Stimulated activated naive B cell treated with anti-CD40 and anti-IgM and Interleukin-4, amounts not matched to agents 10 μg/mL and 1 μg/mL and 100 μg/mL, for 72 hours (primary cell): ENCODE data around the gene LGI1.

Experiments
- ATAC-seq, 2 donors: fragments of 150-1000 bp; cut with Tn5 transposase; replicated peaks; 2 replicates each; pipeline ENCODE4 v1.10.0; 2021; ENCODE audit warnings: moderate library complexity in 1 of 2
- DNase-seq: peaks from one replicate; pipeline ENCODE4 v3.0.0; 2021
- H3K27ac Mint-ChIP-seq: one replicate; pipeline ENCODE4 v1.8.0; 2022; ENCODE audit warnings: mild to moderate bottlenecking, mixed read lengths
- H3K27me3 Mint-ChIP-seq, 2 donors: one replicate each; pipeline ENCODE4 v1.8.0; 2022; ENCODE audit warnings: mixed read lengths in 2 of 2
- H3K36me3 Mint-ChIP-seq, 2 donors: one replicate each; pipeline ENCODE4 v1.8.0; 2022; ENCODE audit warnings: mixed read lengths in 2 of 2, mild to moderate bottlenecking in 1 of 2
- H3K4me1 Mint-ChIP-seq, 2 donors: one replicate each; pipeline ENCODE4 v1.8.0; 2022; ENCODE audit warnings: mixed read lengths in 2 of 2, mild to moderate bottlenecking in 1 of 2
- H3K4me3 Mint-ChIP-seq, 2 donors: one replicate each; pipeline ENCODE4 v1.8.0; 2022; ENCODE audit warnings: mild to moderate bottlenecking in 2 of 2, mixed read lengths in 2 of 2, moderate library complexity in 1 of 2
- H3K9me3 Mint-ChIP-seq, 2 donors: one replicate each; pipeline ENCODE4 v1.8.0; 2022; ENCODE audit warnings: mixed read lengths in 2 of 2, mild to moderate bottlenecking in 1 of 2

LGI1 gene

DNA sequence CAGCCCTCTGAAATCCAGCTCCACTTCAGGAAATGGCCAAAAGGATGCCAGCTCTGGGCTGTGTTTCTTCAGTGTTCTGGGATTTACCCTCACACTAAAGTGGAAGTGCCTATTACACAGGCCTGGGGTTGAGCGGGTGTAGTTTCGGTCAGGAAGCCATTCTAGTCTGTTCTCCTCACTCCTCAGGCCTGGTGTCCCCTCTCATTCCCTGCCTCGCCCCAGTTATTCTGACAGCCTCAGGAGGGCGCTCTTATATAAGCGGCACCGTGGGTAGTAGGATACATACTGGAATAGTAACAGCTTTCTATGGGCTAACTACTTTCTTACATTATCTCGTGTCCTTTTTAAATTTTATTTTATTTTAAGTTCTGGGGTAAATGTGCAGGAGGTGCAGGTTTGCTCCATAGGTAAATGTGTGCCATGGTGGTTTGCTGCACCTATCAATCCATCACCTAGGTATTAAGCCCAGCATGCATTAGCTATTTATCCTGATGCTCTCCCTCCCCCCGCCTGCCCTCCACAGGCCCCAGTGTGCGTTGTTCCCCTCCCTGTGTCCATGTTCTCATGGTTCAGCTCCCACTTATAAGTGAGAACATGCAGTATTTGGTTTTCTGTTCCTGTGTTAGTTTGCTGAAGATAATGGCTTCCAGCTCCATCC lies 12.2 kb upstream of the LGI1 start:
- no peak overlapping the region for H3K4me3 Mint-ChIP-seq
- no peaks in the 10 kb centered on the region for H3K9me3 Mint-ChIP-seq
- ATAC-seq: no peak
- H3K27me3 Mint-ChIP-seq: peaks cover 3 to 9% of the 10 kb centered on the region in 2 donors
- no peak overlapping the region for H3K27ac Mint-ChIP-seq
- peaks cover 19 to 41% of the 10 kb centered on the region in 2 donors for H3K4me1 Mint-ChIP-seq
- DNase-seq: no peak
- no peaks in the 10 kb centered on the region for H3K36me3 Mint-ChIP-seq

DNA sequence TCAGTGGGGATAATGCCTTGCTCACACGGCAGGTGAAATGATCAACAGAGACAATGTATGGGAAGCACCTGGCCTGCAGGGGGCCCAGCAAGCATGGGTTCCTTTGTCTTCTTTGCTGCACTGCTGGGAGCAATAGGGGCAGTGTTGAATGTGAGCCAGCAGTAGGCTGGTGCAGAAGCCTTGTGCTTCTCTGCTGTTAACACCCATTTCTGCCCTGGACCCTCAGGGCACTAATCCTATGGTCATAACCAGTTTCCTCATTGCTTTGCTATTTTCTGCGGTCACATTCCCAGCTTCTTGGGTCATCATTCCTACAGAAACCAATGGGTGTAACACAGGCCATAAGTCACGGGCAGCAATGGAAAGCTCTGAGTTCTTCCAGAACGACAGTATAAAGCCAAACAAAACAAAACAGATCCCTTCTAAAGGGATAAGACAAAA lies 10.9 kb upstream of the LGI1 start:
- peaks cover 21 to 45% of the 10 kb centered on the region in 2 donors for H3K4me1 Mint-ChIP-seq
- H3K27ac Mint-ChIP-seq: no peak overlapping the region
- H3K27me3 Mint-ChIP-seq: peaks cover 14 to 16% of the 10 kb centered on the region in 2 donors
- no peak for DNase-seq
- H3K4me3 Mint-ChIP-seq: no peak overlapping the region
- ATAC-seq: no peak
- H3K36me3 Mint-ChIP-seq: no peaks in the 10 kb centered on the region
- peaks cover 0 to 2% of the 10 kb centered on the region in 2 donors for H3K9me3 Mint-ChIP-seq

DNA sequence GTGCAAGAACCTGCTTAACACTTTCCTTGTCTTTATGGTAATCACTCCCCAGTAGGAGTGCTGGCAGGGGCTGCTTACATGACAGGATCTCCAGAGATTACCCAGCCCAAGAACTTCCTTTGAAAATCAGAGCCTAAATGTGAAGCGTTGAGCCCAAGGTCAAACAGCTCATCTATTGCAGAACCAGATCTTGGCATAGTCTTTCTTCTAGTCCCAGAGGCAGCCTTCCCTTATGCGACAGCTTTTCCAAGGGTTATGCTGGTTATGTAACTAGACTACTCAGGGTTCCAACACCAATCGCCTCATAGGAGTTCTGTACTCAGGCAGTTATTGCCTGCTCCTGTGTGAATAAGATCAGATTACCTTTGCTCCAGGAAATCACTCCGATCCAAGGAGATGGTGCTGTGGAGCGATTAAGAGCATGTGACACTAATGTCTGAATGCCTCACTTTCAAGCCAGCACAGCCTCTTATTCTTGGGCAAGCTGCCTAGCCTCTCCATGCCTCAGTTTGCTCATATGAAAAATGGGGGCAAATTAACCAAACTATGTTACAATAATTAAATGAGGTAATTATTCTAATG lies 8.4 kb upstream of the LGI1 start:
- peaks cover 28 to 38% of the 10 kb centered on the region in 2 donors for H3K27me3 Mint-ChIP-seq
- H3K27ac Mint-ChIP-seq: no peak overlapping the region
- no peak for DNase-seq
- no peaks in the 10 kb centered on the region for H3K36me3 Mint-ChIP-seq
- peaks cover 14 to 30% of the 10 kb centered on the region in 2 donors for H3K4me1 Mint-ChIP-seq
- no peak overlapping the region for H3K4me3 Mint-ChIP-seq
- no peak for ATAC-seq
- H3K9me3 Mint-ChIP-seq: peaks cover 0 to 2% of the 10 kb centered on the region in 2 donors

DNA sequence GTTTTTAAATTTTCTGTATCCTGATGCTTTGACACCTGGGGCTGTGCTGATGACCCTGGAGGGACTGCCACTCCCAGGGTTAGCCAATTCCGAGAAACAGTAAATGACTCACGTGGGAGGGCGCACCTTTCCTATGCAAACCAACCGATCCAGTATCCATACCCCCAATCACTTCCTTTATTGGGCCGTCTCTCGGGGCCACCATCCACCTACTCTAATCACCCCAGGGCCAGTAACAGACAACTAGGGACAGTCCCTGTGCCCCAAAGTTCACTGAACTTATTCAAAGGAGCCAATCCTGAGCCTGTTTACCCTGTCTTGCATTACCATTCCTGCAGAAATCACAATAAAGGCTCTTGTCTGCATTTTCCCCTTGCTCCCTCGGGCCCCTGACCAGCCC lies 6.6 kb upstream of the LGI1 start:
- H3K4me1 Mint-ChIP-seq: peaks cover 14 to 23% of the 10 kb centered on the region in 2 donors
- DNase-seq: peak; percentile 28
- peak; percentile 89 to 91 for ATAC-seq
- H3K27ac Mint-ChIP-seq: no peak overlapping the region
- peaks cover 0 to 2% of the 10 kb centered on the region in 2 donors for H3K9me3 Mint-ChIP-seq
- H3K36me3 Mint-ChIP-seq: no peaks in the 10 kb centered on the region
- H3K4me3 Mint-ChIP-seq: no peak overlapping the region
- H3K27me3 Mint-ChIP-seq: peaks cover 30 to 43% of the 10 kb centered on the region in 2 donors

DNA sequence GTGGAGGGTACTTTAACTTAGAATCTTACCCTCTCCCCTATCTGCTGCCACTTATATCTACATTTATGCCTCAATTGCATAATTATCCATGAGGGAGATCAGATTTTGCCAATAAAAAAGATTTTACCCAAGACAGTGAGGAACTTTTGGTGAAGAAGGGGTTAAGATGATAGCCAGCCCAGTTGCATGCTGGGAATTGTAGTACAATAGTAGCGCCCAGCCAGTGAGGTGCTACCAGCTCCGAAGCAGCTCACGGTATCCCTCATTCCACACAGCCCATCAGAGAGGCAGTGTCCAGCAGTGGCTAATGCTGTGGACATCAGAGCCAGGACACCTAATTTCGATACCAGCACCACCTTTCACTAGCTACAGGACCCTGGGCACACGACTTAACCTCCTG lies 5.9 kb upstream of the LGI1 start:
- Mint-ChIP-seq H3K9me3 (peaks cover 0 to 2% of the 10 kb centered on the region in 2 donors), H3K4me1 (peaks cover 15 to 18% of the 10 kb centered on the region in 2 donors), H3K27ac (no peak overlapping the region), H3K4me3 (peak overlapping the region; percentile 3 to 49), H3K27me3 (peaks cover 36 to 50% of the 10 kb centered on the region in 2 donors), H3K36me3 (no peaks in the 10 kb centered on the region)
- ATAC-seq: peak; percentile 66 to 68
- DNase-seq: no peak

DNA sequence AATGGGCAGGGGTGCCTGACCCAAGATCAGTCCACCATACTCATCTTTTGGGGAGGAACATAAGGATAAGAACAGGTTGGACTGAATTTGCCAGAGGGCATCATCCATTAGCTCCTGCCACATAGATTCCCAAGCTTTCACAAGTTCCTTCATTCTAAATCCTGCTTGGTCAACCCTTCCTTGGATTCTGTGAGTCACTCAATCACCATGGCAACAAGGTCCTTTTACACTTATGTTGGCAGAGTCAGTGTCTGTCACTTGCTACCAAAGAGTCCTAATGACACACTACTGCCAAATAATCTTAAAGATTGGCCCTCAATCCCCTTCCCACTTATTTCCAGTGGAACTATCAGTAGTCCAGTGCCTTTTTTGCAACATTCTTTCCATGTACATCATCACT lies 5.0 kb upstream of the LGI1 start:
- DNase-seq: no peak
- Mint-ChIP-seq H3K27ac (no peak overlapping the region), H3K36me3 (no peaks in the 10 kb centered on the region), H3K4me3 (no peak overlapping the region), H3K9me3 (peaks cover 0 to 2% of the 10 kb centered on the region in 2 donors), H3K4me1 (peaks cover 12 to 14% of the 10 kb centered on the region in 2 donors), H3K27me3 (peaks cover 41 to 56% of the 10 kb centered on the region in 2 donors)
- no peak for ATAC-seq

DNA sequence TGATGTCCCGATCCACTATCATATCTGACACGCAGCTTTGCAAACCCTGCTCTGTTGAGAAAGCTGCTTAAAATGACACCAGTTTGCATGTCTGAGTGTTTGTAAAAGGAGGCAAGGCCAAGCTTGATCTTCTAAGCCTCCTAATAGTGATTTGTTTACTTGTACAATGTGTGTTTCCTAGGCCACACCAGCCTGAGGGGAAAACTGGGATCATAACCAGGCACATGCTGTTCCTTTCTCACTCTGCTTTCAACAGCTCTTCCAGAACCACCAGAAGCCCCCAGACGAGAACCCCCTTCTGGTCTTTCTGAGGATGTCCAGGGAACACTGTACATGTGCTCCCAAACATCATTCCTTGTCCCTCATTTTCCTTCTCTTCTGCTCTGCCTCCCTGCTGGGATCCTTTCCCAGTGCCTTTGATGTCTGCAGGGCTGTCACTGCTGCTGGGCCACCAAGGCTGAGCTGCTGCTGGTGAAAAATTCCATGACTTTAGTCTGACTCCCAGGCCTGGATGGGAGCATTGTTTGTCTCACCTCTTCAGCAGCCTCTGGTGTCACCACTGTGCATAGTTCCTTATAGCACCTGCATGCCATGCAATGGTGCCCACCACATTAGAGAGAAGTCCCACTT lies 4.0 kb upstream of the LGI1 start:
- Mint-ChIP-seq H3K4me3 (no peak overlapping the region), H3K27me3 (peaks cover 51 to 66% of the 10 kb centered on the region in 2 donors), H3K27ac (no peak overlapping the region), H3K4me1 (peaks cover 16 to 18% of the 10 kb centered on the region in 2 donors), H3K36me3 (no peaks in the 10 kb centered on the region), H3K9me3 (peaks cover 0 to 2% of the 10 kb centered on the region in 2 donors)
- ATAC-seq: no peak
- no peak for DNase-seq

DNA sequence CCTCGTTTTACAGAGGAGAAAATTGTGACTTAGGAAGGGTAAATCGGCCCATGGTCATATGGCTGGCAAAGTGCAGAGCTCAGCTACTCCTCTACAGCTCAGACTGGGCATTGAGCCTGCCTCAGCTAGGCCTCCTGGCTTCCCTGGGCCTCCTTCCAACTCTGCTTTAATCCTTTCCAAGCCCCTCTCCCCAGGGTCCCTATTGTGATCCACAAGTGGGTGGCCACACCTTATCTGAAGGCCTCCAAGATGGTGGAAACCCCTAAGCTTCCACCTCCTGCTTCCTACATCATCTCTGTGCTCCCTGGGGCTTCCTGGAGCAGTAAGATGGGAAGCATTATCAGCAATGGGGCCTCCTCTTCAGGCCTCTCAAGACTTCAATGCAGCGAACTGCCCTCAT lies 3.0 kb upstream of the LGI1 start:
- no peaks in the 10 kb centered on the region for H3K36me3 Mint-ChIP-seq
- H3K9me3 Mint-ChIP-seq: peaks cover 0 to 2% of the 10 kb centered on the region in 2 donors
- H3K27me3 Mint-ChIP-seq: peaks cover 55 to 71% of the 10 kb centered on the region in 2 donors
- no peak overlapping the region for H3K4me3 Mint-ChIP-seq
- no peak for ATAC-seq
- no peak overlapping the region for H3K27ac Mint-ChIP-seq
- DNase-seq: no peak
- peaks cover 16 to 18% of the 10 kb centered on the region in 2 donors for H3K4me1 Mint-ChIP-seq

DNA sequence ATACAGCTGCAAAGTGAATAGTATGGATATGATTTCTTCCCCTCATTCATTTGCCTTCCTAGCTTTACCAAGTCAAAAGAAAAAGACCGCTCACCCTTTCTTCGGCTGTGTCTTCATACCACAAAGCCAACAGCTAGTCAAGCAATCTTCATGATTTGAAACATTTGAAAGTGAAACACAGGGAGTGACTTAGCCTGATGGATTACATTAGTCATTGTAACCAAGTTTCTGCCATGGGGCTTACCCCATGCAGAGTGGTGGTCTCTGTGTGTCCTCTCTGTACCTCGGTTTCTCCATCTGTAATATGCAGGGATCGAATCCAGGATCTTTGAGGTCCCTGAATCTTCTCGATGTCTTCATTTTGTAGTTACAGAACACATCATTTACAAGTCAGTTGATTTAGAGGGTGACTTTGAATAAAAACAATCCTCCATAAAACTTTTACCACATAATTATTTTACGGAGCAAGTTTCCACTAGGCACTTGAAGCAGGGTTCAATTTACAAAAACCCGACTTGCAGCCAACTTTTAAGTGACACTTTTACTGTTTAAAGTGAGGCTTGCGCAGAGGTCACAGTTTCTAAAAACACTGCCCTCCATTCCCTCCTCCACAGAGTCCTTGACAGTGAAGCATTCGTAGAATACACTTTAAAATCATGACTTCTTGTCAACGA lies 2.2 kb upstream of the LGI1 start:
- DNase-seq (no peak), ATAC-seq (no peak)
- peaks cover 0 to 2% of the 10 kb centered on the region in 2 donors for H3K9me3 Mint-ChIP-seq
- H3K4me3 Mint-ChIP-seq: no peak overlapping the region
- H3K27me3 Mint-ChIP-seq: peaks cover 57 to 75% of the 10 kb centered on the region in 2 donors
- peaks cover 16 to 18% of the 10 kb centered on the region in 2 donors for H3K4me1 Mint-ChIP-seq
- no peak overlapping the region for H3K27ac Mint-ChIP-seq
- H3K36me3 Mint-ChIP-seq: no peaks in the 10 kb centered on the region

DNA sequence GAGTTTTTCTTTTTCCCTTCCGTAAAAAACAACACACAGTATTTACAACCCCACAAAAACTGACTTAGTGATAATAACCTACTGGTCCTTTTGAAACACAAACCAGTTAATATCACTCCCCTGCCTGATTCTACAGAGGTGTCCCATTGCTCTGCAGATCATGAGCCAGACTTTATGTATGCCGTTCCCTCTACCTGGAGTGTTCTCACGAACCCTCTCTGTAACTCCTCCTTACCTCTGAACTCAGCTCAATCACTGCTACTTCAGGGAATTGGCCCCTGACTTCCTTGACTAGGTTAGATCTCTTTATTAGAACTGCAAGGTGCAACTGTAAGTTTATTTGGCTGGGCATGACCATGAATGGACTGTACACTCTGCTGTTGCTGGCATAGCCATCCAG lies 1.6 kb upstream of the LGI1 start:
- DNase-seq (no peak), ATAC-seq (no peak)
- Mint-ChIP-seq H3K9me3 (peaks cover 0 to 2% of the 10 kb centered on the region in 2 donors), H3K4me3 (no peak overlapping the region), H3K27me3 (peaks cover 59 to 75% of the 10 kb centered on the region in 2 donors), H3K36me3 (no peaks in the 10 kb centered on the region), H3K27ac (no peak overlapping the region), H3K4me1 (peaks cover 14 to 16% of the 10 kb centered on the region in 2 donors)

DNA sequence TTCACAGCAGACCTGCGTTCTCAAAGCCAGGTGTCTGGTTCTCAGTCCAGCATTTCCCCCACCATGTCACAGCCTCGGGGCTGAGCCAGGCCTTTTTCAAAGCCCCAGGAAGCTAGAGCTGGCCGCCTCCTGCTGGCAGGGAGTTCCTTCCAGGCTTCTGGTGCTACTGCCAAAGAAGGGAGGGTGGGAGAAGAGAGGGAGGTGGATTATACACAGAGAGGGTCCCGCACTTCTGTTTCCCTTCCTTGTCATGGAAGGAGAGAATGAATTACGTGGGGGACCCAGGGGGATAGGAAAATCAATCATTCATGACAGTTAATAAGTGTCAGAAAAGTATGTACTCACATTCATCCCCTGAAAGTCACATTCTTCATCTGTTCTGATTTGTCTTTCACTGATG lies 600 bp upstream of the LGI1 start:
- DNase-seq (no peak), ATAC-seq (no peak)

DNA sequence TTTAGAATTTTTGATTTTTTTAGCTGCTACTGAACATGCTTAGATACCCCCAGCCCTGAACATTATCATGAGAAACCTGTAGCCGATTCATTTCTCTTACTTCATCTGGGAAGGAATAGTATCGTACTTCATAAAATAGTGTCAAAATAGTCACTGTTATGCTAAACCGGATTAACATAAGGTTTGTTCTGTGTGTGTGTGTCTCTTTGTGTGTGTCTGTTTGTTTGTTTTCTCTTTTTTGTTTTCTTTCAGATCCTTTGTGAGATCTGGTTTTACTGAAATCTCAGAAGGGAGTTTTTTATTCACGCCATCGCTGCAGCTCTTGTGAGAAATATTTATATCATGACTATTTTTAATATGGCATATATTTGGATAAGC lies 761 bp downstream of the LGI1 start:
- H3K36me3 Mint-ChIP-seq: no peaks in the 10 kb centered on the region
- no peak overlapping the region for H3K27ac Mint-ChIP-seq
- DNase-seq (no peak), ATAC-seq (no peak)
- H3K27me3 Mint-ChIP-seq: peaks cover 53 to 71% of the 10 kb centered on the region in 2 donors
- no peak overlapping the region for H3K4me3 Mint-ChIP-seq
- peaks cover 7 to 10% of the 10 kb centered on the region in 2 donors for H3K4me1 Mint-ChIP-seq
- no peaks in the 10 kb centered on the region for H3K9me3 Mint-ChIP-seq

More for the DNA sequence above, 600 bp upstream of the LGI1 start:
- Mint-ChIP-seq H3K27me3 (peaks cover 54 to 75% of the 10 kb centered on the region in 2 donors), H3K4me1 (peaks cover 7% of the 10 kb centered on the region in 2 donors), H3K4me3 (no peak overlapping the region), H3K9me3 (no peaks in the 10 kb centered on the region), H3K27ac (no peak overlapping the region), H3K36me3 (no peaks in the 10 kb centered on the region)

DNA sequence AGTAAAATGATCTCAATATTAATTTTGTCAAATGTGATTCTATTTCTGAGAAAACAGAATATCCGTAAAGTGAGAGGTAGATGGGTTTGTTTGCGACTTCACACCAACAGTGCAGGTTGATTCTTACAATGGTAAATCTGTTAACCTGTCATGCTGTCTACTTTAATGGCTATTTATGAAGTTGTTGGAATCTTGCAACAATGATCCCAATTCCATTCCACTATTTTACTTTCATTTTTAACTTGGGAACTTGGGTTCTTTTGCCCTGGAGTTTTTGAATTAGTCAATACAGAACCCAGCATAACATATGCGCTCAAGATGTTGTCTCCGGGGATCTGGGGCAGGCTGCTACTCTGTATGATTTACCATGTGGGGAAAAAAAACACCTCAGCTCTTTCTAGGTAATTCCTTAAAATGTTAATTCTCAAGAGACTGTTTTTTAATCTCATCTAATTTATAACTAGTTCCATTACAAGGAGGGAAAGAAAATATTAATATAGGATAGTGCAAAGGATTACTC lies 1.2 kb downstream of the LGI1 start:
- Mint-ChIP-seq H3K9me3 (no peaks in the 10 kb centered on the region), H3K4me3 (no peak overlapping the region), H3K27ac (no peak overlapping the region), H3K36me3 (no peaks in the 10 kb centered on the region), H3K4me1 (peaks cover 7 to 10% of the 10 kb centered on the region in 2 donors), H3K27me3 (peaks cover 51 to 67% of the 10 kb centered on the region in 2 donors)
- DNase-seq: no peak
- ATAC-seq: no peak

DNA sequence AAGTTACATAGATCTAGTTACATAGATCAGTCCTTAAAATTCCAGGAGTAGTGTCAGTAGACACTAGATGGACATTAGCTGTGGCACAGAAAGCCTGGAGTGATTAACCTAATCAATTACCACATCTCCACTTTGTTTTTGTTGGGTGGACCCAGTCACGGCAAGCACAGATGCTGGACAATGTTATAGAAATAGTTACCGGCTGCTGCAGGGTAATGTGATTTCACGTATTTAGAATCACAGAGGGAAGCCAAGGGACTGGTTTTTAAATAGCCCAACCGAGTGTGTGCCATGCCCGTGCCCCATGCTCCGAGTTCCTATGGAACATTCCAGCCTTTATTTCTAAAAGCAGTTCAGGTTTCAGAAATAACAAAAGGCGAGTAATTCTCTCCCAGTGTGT lies 2.8 kb downstream of the LGI1 start:
- no peak for ATAC-seq
- peaks cover 46 to 61% of the 10 kb centered on the region in 2 donors for H3K27me3 Mint-ChIP-seq
- H3K4me1 Mint-ChIP-seq: peaks cover 7 to 10% of the 10 kb centered on the region in 2 donors
- no peaks in the 10 kb centered on the region for H3K9me3 Mint-ChIP-seq
- no peak for DNase-seq
- no peak overlapping the region for H3K4me3 Mint-ChIP-seq
- H3K27ac Mint-ChIP-seq: no peak overlapping the region
- H3K36me3 Mint-ChIP-seq: no peaks in the 10 kb centered on the region
